ENCODE data around the gene KCNK15.

- TF ChIP-seq POLR2A (IDR thresholded peaks at IDR 0.05) (no peak), CTCF (IDR thresholded peaks at IDR 0.05) (no peak)
Observed at GRCh38 chr20:44737116-44737515, 8.5 kb upstream of the KCNK15 start.
